GM23338 (cell line): ENCODE measurements around the gene GAREM1. TPM values are rescaled to one million over a fixed set of nuclear protein-coding genes. Genes with fewer than 3 reads are reported as not detected.

ENCODE experiments used
- ATAC-seq: fragments of 200-7000 bp; cut with Tn5 transposase; 3 replicates; pipeline ENCODE4 v1.9.1; 2020
- DNase-seq: peaks from one replicate; pipeline ENCODE4 v3.0.0-alpha.2; 2015; ENCODE audit warnings: low spot score
- H2AFZ ChIP-seq: fragments of 200-600 bp; sonication (generic); 2 replicates; pipeline ENCODE4 v1.8.0; 2016; ENCODE audit warnings: antibody characterized with exemption, mild to moderate bottlenecking, moderate library complexity
- H3F3A ChIP-seq: fragments of 200-600 bp; sonication (generic); replicated peaks from 2 replicates; pipeline ENCODE4 v1.8.0; 2017; ENCODE audit warnings: antibody characterized with exemption, mixed run types, low read depth
- H3K27ac ChIP-seq: fragments of 200-600 bp; sonication (generic); 2 replicates; pipeline ENCODE4 v1.6.1; 2016; ENCODE audit warnings: low read depth
- H3K27me3 ChIP-seq: fragments of 200-600 bp; sonication (generic); 2 replicates; pipeline ENCODE4 v1.8.0; 2016; ENCODE audit warnings: mild to moderate bottlenecking, mixed run types, moderate library complexity; ENCODE audit not compliant: insufficient read depth
- H3K36me3 ChIP-seq: fragments of 200-600 bp; sonication (generic); 2 replicates; pipeline ENCODE4 v1.8.0; 2016; ENCODE audit warnings: mild to moderate bottlenecking; ENCODE audit not compliant: insufficient read depth
- H3K4me1 ChIP-seq: fragments of 200-600 bp; sonication (generic); 2 replicates; pipeline ENCODE4 v1.8.0; 2016; ENCODE audit warnings: mild to moderate bottlenecking, moderate library complexity; ENCODE audit not compliant: insufficient read depth
- H3K4me2 ChIP-seq: fragments of 200-600 bp; sonication (generic); 2 replicates; pipeline ENCODE4 v1.7.1; 2017; ENCODE audit warnings: mixed run types
- H3K4me3 ChIP-seq: fragments of 200-600 bp; sonication (generic); 2 replicates; pipeline ENCODE4 v1.6.1; 2016; ENCODE audit warnings: mixed run types
- H3K79me2 ChIP-seq: fragments of 200-600 bp; sonication (generic); replicated peaks from 2 replicates; pipeline ENCODE4 v1.8.0; 2017; ENCODE audit warnings: mild to moderate bottlenecking; ENCODE audit not compliant: insufficient read depth
- H3K9me2 ChIP-seq: fragments of 200-600 bp; sonication (generic); 2 replicates; pipeline ENCODE4 v1.8.0; 2017; ENCODE audit not compliant: insufficient read depth
- H4K20me1 ChIP-seq: fragments of 200-600 bp; sonication (generic); replicated peaks from 2 replicates; pipeline ENCODE4 v1.8.0; 2017; ENCODE audit warnings: mild to moderate bottlenecking; ENCODE audit not compliant: insufficient read depth
- H3K27ac Mint-ChIP-seq: 2 replicates; pipeline ENCODE4 v1.8.0; 2020; ENCODE audit warnings: inconsistent platforms, mild to moderate bottlenecking, moderate library complexity, mixed read lengths
- H3K27me3 Mint-ChIP-seq: 3 replicates; pipeline ENCODE4 v1.8.0; 2022; ENCODE audit warnings: low read depth, mild to moderate bottlenecking, moderate library complexity, mixed read lengths, inconsistent platforms; ENCODE audit not compliant: insufficient read depth, poor library complexity
- H3K36me3 Mint-ChIP-seq: 3 replicates; pipeline ENCODE4 v1.8.0; 2021; ENCODE audit warnings: low read depth, mild to moderate bottlenecking, inconsistent platforms, moderate library complexity, mixed read lengths
- H3K4me1 Mint-ChIP-seq: 3 replicates; pipeline ENCODE4 v1.8.0; 2020; ENCODE audit warnings: mild to moderate bottlenecking, inconsistent platforms, mixed read lengths
- H3K4me3 Mint-ChIP-seq: 3 replicates; pipeline ENCODE4 v1.8.0; 2021; ENCODE audit warnings: moderate library complexity, mild to moderate bottlenecking, inconsistent platforms, mixed read lengths
- H3K9me3 Mint-ChIP-seq: 3 replicates; pipeline ENCODE4 v1.8.0; 2020; ENCODE audit warnings: moderate library complexity, mild to moderate bottlenecking, inconsistent platforms, mixed read lengths
- CREB1 ChIP-seq: fragments of 250-450 bp; sonication (Bioruptor Pico); IDR thresholded peaks from 2 replicates; pipeline ENCODE4 v1.5.0; 2020; ENCODE audit warnings: low read depth, mild to moderate bottlenecking, moderate library complexity
- EZH2 ChIP-seq: fragments of 200-600 bp; sonication (generic); IDR thresholded peaks from one replicate; pipeline ENCODE4 v1.8.0; 2017; ENCODE audit warnings: antibody characterized with exemption, mild to moderate bottlenecking, low read depth; ENCODE audit not compliant: unreplicated experiment
- EZH2phosphoT487 ChIP-seq: fragments of 200-600 bp; sonication (generic); IDR thresholded peaks from one replicate; pipeline ENCODE4 v1.8.1; 2018; ENCODE audit warnings: antibody characterized with exemption; ENCODE audit not compliant: unreplicated experiment
- JUNB ChIP-seq: IDR thresholded peaks from one replicate; pipeline ENCODE4 v1.6.1; 2016; ENCODE audit warnings: antibody characterized with exemption; ENCODE audit not compliant: unreplicated experiment
- NANOG ChIP-seq: IDR thresholded peaks from 2 replicates; pipeline ENCODE4 v1.6.1; 2016; ENCODE audit warnings: antibody characterized with exemption, borderline replicate concordance
- STAT1 ChIP-seq: IDR thresholded peaks from one replicate; pipeline ENCODE4 v1.6.1; 2016; ENCODE audit warnings: antibody characterized with exemption; ENCODE audit not compliant: unreplicated experiment
- ZNF114 ChIP-seq: fragments of 250-450 bp; sonication (Bioruptor Pico); IDR thresholded peaks from 2 replicates; pipeline ENCODE4 v1.5.0; 2020; ENCODE audit warnings: mild to moderate bottlenecking, moderate library complexity
- ZNF331 ChIP-seq: fragments of 250-450 bp; sonication (Bioruptor Pico); IDR thresholded peaks from 2 replicates; pipeline ENCODE4 v1.5.0; 2020; ENCODE audit warnings: low read depth, mild to moderate bottlenecking, moderate library complexity
- polyA plus RNA-seq: library from polyadenylated mRNA; unstranded; fragments of >200 nt; fragmentation: Nextera tagmentation; extraction: Ambion mirVana; gene quantifications from 2 replicates; pipeline ENCODE4 v1.2.1, GENCODE V29; 2016
- total RNA-seq: library from RNA; depleted of rRNA; stranded (reverse); fragments of >200 nt; shearing (Covaris generic); gene quantifications from 2 replicates; pipeline ENCODE4 v1.2.3, GENCODE V29; 2014
- TF ChIP-seq, protein P1 (sequence below), 2 experiments: fragments of 200-600 bp in 1 of 2; sonication (generic) in 1 of 2; conservative IDR thresholded peaks; 2 replicates each; pipeline versions ENCODE4 v1.5.1 to v1.6.1; 2016 to 2017; ENCODE audit warnings: antibody characterized with exemption in 2 of 2, low read depth in 2 of 2, mild to moderate bottlenecking in 2 of 2, moderate library complexity in 1 of 2
- TF ChIP-seq, protein P2 (sequence below): IDR thresholded peaks from 2 replicates; pipeline ENCODE4 v1.6.1; 2016; ENCODE audit warnings: antibody characterized with exemption
- TF ChIP-seq, protein P3 (sequence below): IDR thresholded peaks from one replicate; pipeline ENCODE4 v1.6.1; 2018; ENCODE audit warnings: antibody characterized with exemption; ENCODE audit not compliant: unreplicated experiment

Gene GAREM1
- total and polyA plus RNA-seq, 2 experiments from 2014 or later: 2.7 to 6.0 TPM

DNA sequence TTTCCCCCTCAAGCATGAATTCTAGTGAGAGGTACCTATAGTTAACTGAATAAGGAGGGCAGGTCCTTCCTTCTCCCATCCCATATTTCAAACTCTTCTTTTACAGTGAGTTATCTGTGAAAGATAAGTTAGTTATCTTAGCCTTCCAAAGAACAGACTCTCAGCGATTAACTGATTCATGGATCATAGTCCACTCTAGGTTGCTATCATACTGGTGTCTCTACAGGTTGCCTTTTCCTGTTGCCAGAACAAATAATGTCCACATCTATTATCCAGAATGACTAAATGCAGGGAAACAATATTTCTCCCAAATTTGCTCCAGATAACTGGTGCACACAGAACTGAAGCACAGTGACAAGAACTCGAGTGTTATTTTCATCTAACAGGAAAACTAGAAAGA is 212.5 kb downstream of the GAREM1 start:
- no peaks in the 10 kb centered on the region for H3K4me1 Mint-ChIP-seq
- no peak overlapping the region for H3K4me3 Mint-ChIP-seq
- TF ChIP-seq STAT1: no peak
- TF ChIP-seq NANOG: no peak
- TF ChIP-seq, protein P1, sequence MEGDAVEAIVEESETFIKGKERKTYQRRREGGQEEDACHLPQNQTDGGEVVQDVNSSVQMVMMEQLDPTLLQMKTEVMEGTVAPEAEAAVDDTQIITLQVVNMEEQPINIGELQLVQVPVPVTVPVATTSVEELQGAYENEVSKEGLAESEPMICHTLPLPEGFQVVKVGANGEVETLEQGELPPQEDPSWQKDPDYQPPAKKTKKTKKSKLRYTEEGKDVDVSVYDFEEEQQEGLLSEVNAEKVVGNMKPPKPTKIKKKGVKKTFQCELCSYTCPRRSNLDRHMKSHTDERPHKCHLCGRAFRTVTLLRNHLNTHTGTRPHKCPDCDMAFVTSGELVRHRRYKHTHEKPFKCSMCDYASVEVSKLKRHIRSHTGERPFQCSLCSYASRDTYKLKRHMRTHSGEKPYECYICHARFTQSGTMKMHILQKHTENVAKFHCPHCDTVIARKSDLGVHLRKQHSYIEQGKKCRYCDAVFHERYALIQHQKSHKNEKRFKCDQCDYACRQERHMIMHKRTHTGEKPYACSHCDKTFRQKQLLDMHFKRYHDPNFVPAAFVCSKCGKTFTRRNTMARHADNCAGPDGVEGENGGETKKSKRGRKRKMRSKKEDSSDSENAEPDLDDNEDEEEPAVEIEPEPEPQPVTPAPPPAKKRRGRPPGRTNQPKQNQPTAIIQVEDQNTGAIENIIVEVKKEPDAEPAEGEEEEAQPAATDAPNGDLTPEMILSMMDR (conservative IDR thresholded peaks at IDR 0.05; ENCODE audit: low read depth in 2 of 2): no peak
- TF ChIP-seq, protein P2, sequence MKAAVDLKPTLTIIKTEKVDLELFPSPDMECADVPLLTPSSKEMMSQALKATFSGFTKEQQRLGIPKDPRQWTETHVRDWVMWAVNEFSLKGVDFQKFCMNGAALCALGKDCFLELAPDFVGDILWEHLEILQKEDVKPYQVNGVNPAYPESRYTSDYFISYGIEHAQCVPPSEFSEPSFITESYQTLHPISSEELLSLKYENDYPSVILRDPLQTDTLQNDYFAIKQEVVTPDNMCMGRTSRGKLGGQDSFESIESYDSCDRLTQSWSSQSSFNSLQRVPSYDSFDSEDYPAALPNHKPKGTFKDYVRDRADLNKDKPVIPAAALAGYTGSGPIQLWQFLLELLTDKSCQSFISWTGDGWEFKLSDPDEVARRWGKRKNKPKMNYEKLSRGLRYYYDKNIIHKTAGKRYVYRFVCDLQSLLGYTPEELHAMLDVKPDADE: no peak
- TF ChIP-seq ZNF331 (CRISPR knock-in tag): no peak
- TF ChIP-seq EZH2: no peak

DNA sequence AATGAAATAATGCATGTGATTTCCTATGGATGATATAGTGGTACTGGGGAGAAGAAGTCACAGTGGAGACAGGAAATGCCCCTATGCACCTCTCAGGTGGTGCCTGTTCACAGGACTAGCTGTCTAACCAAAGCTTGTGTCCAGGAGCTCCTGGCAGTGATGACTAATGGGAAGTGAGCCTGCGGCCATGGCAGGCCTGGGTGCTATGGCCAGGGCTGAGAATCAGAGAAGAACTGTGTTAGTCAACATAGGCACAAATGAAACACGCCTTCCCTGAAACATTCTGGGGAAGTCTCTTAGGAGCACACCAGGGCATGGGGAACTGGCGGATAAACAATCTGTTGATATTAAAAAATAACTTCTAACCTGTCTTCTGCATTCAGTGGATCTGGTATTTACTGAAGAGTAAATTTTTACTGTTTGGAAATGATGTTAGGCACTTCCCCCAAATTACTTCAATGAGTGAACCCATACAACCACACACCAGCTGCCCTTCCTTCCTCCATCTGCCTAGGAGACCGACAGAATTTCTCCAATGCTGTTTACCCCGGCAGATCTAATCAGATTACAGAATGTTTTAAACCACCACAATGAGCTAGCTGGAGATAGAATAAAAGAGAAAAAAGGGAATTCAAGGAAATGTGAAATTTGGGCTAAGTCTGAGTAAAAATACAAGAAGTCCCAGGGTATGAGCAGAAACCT is 213.4 kb downstream of the GAREM1 start:
- Mint-ChIP-seq H3K9me3 (no peaks in the 10 kb centered on the region), H3K4me3 (no peak overlapping the region), H3K27ac (no peak overlapping the region), H3K27me3 (no peaks in the 10 kb centered on the region), H3K36me3 (no peaks in the 10 kb centered on the region; the same call in 2 of the 3 replicates), H3K4me1 (peaks cover 7% of the 10 kb centered on the region)
- Histone ChIP-seq H3K36me3 (no peaks in the 10 kb centered on the region), H3K79me2 (no peaks in the 10 kb centered on the region), H3K4me3 (no peak overlapping the region), H3K9me2 (peaks cover 20% of the 10 kb centered on the region), H3K4me1 (peaks cover 3% of the 10 kb centered on the region; the same call in 1 of the 2 replicates), H3K27ac (no peak overlapping the region), H3K4me2 (no peak overlapping the region), H3K27me3 (no peaks in the 10 kb centered on the region), H2AFZ (no peak overlapping the region), H3F3A (no peaks in the 10 kb centered on the region), H4K20me1 (no peaks in the 10 kb centered on the region)
- TF ChIP-seq EZH2: no peak
- DNase-seq (no peak), ATAC-seq (no peak)

More for the DNA sequence above, 212.5 kb downstream of the GAREM1 start:
- H3K9me2 ChIP-seq: peaks cover 20% of the 10 kb centered on the region
- Mint-ChIP-seq H3K27me3 (no peaks in the 10 kb centered on the region), H3K9me3 (no peaks in the 10 kb centered on the region), H3K36me3 (no peaks in the 10 kb centered on the region; the same call in 2 of the 3 replicates), H3K27ac (no peak overlapping the region)
- no peak overlapping the region for H3K4me3 ChIP-seq
- no peak overlapping the region for H3K27ac ChIP-seq
- DNase-seq (no peak), ATAC-seq (no peak)
- H3K36me3 ChIP-seq: no peaks in the 10 kb centered on the region
- no peaks in the 10 kb centered on the region for H3F3A ChIP-seq
- H4K20me1 ChIP-seq: no peaks in the 10 kb centered on the region
- no peak overlapping the region for H3K4me2 ChIP-seq
- H3K4me1 ChIP-seq: no peaks in the 10 kb centered on the region
- H3K79me2 ChIP-seq: no peaks in the 10 kb centered on the region
- no peaks in the 10 kb centered on the region for H3K27me3 ChIP-seq
- no peak overlapping the region for H2AFZ ChIP-seq

DNA sequence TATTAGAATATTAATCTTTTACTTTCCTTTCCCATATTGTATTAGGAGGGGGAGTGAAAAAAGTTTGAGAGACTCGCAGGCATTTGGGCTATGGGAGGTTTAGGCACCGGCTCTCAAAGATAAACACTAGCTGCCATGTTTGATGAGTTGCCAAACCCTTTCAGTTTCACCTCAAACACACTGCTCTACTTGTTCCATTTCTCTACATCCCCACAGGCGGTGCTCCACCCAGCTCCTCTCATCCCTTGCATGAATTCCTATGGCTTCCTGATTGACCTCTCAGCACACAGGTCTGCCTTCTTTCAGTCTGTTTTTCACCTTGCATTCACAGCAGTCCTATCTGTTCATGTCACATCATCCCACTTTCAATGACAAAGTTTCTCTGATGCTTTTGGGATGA is 215.1 kb downstream of the GAREM1 start:
- no peaks in the 10 kb centered on the region; the same call in 2 of the 3 replicates for H3K36me3 Mint-ChIP-seq
- no peaks in the 10 kb centered on the region for H3K9me3 Mint-ChIP-seq
- Histone ChIP-seq H3K4me1 (peaks cover 6% of the 10 kb centered on the region; the same call in 1 of the 2 replicates), H3K36me3 (no peaks in the 10 kb centered on the region), H3K4me3 (no peak overlapping the region), H3K9me2 (peaks cover 13% of the 10 kb centered on the region; the same call in 1 of the 2 replicates), H3K27me3 (no peaks in the 10 kb centered on the region), H4K20me1 (no peaks in the 10 kb centered on the region), H3K79me2 (no peaks in the 10 kb centered on the region), H3K27ac (no peak overlapping the region), H3F3A (no peaks in the 10 kb centered on the region), H3K4me2 (no peak overlapping the region), H2AFZ (no peak overlapping the region)
- no peaks in the 10 kb centered on the region for H3K27me3 Mint-ChIP-seq
- H3K4me1 Mint-ChIP-seq: peaks cover 18% of the 10 kb centered on the region
- no peak overlapping the region for H3K27ac Mint-ChIP-seq
- ATAC-seq: no peak
- DNase-seq: no peak
- H3K4me3 Mint-ChIP-seq: no peak overlapping the region
- TF ChIP-seq JUNB: no peak
- no peak for TF ChIP-seq STAT1
- TF ChIP-seq EZH2phosphoT487: no peak
- TF ChIP-seq, protein P3, sequence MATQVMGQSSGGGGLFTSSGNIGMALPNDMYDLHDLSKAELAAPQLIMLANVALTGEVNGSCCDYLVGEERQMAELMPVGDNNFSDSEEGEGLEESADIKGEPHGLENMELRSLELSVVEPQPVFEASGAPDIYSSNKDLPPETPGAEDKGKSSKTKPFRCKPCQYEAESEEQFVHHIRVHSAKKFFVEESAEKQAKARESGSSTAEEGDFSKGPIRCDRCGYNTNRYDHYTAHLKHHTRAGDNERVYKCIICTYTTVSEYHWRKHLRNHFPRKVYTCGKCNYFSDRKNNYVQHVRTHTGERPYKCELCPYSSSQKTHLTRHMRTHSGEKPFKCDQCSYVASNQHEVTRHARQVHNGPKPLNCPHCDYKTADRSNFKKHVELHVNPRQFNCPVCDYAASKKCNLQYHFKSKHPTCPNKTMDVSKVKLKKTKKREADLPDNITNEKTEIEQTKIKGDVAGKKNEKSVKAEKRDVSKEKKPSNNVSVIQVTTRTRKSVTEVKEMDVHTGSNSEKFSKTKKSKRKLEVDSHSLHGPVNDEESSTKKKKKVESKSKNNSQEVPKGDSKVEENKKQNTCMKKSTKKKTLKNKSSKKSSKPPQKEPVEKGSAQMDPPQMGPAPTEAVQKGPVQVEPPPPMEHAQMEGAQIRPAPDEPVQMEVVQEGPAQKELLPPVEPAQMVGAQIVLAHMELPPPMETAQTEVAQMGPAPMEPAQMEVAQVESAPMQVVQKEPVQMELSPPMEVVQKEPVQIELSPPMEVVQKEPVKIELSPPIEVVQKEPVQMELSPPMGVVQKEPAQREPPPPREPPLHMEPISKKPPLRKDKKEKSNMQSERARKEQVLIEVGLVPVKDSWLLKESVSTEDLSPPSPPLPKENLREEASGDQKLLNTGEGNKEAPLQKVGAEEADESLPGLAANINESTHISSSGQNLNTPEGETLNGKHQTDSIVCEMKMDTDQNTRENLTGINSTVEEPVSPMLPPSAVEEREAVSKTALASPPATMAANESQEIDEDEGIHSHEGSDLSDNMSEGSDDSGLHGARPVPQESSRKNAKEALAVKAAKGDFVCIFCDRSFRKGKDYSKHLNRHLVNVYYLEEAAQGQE: no peak
- TF ChIP-seq EZH2: no peak
- TF ChIP-seq, protein P2: no peak
- TF ChIP-seq ZNF331 (CRISPR knock-in tag): no peak
- no peak for TF ChIP-seq ZNF114 (CRISPR knock-in tag)
- no peak for TF ChIP-seq CREB1 (CRISPR knock-in tag)
